Activated CD8-positive, alpha-beta memory T cell treated with anti-CD3 and anti-CD28 coated beads, Interleukin-2, amount 50 U/mL, for 48 hours (primary cell): ENCODE measurements around the gene CHODL.

Experiments used
- DNase-seq: peaks from one replicate; pipeline ENCODE4 v3.0.0-alpha.2; 2020

Gene CHODL, protein sequence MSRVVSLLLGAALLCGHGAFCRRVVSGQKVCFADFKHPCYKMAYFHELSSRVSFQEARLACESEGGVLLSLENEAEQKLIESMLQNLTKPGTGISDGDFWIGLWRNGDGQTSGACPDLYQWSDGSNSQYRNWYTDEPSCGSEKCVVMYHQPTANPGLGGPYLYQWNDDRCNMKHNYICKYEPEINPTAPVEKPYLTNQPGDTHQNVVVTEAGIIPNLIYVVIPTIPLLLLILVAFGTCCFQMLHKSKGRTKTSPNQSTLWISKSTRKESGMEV

DNA sequence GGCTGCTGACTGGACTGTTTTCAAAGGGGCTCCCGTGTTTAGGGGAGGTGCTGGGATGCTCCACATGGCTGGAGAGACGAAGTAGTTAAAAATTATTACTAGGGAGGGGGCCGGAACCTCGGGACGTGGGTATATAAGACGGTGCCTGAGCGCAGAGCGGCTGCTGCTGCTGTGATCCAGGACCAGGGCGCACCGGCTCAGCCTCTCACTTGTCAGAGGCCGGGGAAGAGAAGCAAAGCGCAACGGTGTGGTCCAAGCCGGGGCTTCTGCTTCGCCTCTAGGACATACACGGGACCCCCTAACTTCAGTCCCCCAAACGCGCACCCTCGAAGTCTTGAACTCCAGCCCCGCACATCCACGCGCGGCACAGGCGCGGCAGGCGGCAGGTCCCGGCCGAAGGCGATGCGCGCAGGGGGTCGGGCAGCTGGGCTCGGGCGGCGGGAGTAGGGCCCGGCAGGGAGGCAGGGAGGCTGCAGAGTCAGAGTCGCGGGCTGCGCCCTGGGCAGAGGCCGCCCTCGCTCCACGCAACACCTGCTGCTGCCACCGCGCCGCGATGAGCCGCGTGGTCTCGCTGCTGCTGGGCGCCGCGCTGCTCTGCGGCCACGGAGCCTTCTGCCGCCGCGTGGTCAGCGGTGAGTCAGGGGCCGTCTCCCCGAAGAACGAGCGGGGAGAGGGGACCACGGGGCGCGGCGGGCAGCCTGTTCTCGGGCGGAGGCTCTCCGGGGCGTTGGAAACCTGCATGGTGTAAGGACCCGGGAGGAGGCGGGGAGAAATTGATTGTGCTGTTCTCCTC, at the start of gene CHODL:
Gene CHODL, plus strand, starts transcription at position 163 of the 793 bp plus-strand sequence. Its CDS starts 391 bp downstream, at position 554.
- DNase-seq = no peak

DNA sequence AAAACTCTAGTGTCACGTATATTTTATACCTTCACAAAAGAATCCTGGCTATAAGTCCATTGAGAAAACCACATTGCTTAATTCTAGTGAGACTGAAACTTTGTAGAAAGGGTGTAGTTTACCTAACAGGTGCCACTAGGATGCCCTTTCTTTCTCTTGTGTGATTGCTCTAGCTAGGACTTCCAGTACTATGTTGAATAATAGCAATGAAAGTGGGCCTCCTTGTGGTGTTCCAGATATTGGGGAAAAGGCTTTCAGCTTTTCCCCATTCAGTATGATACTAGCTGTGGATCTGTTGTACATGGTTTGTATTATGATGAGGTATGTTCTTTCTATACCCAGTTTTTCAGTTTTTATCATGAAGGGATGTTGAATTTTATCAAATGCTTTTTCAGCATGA, 39.7 kb upstream of the CHODL start:
- no peak for DNase-seq

DNA sequence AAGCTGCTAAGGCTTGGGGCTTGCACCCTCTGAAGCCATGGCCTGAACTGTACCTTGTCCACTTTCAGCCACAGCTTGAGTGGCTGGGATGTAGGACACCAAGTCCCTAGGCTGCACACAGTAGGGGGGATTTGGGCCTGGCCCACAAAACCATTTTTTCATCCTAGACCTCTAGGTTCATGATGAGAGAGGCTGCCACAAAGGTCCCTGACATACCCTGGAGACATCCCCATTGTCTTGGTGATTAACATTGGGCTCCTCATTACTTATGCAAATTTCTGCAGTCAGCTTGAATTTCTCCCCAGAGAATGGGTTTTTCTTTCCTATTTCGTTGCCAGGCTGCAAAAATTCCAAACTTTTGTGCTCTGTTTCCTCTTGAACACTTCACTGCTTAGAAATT, 26.3 kb upstream of the CHODL start:
- DNase-seq = no peak

DNA sequence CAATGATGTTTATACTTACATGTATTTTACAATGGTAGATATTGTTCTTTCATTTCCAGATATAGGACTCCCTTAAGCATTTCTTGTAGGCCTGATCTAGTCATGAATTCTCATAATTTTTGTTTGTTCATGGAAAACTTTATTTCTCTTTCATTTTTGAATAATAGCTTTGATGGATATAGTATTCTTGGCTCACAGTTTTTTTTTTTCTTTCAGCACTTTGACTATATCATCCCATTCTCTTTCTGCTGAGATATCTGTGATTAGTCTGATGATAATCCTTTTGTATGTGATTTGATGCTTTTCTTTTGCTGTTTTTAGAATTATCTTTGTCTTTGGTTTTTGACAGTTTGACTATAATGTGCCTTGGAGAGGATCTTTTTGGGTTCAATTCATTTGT, 24.1 kb upstream of the CHODL start:
- no peak for DNase-seq

DNA sequence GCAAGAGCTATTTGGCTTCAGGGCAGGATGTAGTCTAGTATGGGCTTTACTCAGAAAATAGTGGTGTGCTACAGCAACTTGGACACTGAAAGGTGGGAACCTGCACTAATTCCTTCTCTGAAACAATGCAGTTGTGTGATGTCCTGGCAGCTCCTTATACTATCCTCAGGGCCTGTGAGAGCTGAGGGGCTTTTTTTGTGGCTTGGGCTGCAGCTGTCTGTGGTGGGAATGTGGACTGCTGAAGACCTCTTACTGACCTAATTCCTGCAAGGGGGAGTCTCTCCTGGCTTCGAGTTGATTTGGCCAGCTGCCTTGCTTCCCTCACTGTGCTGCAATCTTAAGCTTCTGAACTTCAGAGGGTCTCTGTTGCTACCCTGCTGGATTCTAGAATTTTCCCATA, 22.3 kb upstream of the CHODL start:
- no peak for DNase-seq

DNA sequence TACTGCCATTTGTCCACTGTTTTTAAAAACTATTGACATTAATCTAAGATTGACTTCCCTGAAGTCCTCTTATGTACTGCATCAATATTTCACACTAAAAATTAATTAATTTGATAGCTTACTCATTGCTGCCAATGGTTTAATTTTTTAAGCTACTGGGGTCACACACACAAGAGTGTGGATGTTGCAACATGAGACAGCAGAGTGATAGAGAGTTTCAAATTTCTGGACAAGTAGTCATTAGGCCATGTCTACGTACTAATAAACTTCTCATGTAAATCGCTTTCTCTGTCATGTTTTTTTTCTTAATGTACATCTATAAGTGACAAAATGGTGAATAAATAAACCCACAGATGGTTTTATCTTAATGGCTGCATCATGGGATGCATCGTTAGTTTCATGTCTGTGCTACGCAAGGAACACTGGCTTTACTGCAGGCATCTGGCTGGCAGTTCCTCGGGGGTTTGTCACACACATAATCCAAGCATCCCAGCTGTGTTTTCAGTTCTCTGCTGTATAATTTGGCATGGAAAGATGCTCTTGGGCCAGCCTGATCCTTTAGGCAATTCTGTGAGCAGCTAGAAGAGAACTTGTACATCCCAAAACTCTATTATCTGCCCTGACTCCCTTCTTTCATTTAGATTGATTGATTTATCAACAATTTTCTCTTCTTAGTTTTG, 16.4 kb upstream of the CHODL start:
- DNase-seq = no peak

DNA sequence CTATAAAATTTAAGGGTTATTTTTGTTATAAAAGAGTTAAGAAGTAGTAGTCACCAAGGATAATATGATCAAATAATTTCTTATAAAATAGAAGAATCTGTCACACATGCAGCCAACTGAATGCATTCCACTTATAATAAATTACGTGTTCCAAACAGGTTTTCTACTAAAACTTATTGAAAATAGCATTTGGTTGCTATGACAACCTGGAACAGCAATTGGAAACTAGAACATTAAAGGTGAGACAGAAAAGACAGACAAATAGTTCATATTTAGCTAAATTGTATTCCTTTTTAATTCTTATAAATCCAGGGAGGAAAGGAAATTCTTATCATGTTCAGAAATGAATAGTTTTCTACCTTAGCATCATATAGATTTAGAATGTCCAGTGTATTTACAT, 9.1 kb upstream of the CHODL start:
- no peak for DNase-seq

DNA sequence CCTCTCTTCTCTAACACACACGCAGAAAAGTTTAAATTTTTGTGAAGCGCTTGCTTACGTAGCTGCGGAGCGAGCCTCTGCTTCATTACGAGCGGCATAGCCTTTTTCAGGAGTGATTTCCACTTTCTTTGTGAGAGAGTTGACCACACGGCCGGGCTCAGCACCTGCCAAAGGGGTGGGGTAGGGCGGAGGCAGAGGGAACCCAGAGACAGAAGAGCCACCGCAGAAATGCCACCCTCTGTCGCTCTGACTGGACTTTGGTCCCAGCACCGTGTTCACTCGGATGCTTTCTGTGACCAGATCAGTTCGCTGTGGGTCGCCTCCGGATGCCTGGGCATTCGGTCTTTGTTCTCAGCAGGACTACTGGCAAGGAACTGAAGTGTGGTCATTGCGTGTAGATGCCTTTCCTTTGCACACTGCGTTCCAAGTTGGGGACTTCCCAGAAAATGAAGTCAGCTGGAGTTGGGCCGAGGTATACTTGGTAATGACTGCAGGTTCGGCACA, 883 bp downstream of the CHODL start:
- DNase-seq = no peak

DNA sequence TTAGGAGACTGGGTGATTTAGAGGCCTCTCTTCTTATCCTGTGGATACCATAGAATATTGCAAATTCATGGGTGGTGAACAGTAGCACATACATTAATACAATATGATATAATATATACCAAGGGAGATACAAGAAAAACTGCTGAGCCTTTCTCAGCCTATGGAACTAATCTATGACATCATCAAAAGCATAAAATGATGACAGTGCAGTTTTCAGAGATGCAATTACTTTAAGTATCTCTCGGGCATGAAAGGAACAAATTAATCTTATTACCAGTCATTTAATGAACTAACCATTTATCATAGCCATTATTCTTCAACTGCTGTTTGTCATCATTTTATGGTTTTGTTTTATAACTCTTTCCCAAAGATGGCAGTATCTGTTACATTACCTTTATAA, 3.5 kb downstream of the CHODL start:
- no peak for DNase-seq

DNA sequence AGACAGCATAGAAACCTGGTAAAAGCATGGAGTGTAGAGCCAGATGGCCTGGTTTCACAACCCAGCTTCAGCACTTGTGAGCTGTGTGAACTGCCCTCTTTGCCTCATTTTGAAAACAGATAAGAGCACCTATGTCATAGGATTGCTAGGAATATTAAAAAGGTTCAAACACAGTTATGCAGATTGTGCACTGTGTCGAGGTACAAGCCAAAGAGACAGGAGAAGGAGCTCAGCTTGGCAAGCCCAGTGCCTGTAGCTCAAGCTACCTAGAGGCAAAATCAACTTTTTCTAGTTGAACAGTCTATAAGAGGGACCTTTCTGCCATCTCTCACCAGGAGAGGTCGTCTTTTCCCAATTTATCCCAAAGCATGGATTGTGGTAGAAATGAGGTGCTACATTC, 5.0 kb downstream of the CHODL start:
- DNase-seq = no peak

DNA sequence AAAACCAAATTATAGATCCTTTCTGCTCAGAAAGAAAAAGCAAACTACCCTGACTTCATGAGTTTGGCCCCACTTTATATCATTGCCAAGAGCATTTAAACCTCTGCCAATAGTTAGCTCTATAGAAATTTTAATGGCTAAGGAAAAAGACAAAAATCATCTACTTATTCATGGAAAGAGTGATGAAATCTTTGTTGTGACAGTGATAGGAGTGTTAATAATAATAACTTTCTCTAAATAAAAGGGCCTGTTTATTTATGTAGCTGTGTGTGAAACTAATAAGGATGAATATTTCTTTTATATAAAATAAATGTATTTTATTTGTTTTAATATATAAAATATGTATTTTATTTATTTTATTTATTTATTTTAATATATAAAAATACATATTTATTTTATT, 6.4 kb downstream of the CHODL start:
- DNase-seq = no peak

DNA sequence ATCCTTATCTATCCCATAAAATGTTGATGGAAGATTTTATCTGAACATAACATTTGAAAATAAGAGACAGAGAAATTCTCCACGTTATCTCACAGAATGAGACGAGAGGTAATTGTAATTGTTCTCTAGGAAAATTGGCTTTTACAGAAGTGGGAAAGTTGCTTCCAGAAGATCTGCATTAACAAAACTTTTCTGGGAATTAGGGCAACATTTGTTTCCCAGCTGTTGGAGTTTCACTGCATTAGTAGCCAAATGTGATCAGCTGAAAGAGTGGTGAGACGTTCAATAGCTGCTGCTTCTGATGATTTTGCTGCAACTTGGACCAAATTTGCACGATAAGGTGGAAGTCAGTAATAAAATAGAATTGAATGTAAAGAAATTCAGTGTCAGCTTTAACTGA, 7.6 kb downstream of the CHODL start:
- no peak for DNase-seq

DNA sequence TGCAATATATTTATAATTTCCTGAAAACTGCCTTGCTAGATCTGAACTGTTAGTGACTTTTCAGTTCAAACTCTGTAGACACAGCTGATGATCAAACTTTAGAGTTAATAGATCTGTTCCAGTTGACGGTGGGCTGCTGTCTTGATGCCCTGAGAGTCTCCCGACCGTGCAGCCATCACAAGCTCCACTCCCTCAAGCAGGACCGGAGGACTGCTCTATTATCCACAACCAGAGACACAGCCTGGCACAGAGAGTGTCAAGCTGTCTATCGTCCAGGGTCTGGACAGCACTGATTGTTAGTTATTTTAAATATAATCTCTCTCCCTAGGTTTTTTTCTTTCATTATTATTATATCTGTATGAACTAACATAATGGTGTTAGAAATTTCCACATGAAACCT, 8.0 kb downstream of the CHODL start:
- no peak for DNase-seq

DNA sequence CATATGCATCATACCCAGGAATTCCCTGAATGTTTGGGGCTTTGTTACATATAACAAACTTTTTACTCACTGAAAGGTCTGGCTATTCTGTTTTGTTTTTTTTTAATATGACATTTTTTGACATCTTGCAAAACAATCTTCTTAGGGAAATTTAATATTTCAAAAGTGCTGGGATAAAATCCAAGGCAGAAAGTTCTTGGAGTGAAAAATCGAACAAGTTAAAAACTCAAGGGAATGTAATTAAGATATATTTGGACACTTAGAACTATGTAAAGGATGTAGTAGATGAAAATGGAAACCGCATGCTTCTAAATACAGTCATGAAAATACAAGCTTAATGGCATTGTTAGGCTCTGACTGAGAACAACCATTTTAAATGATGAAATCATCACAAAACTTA, 8.6 kb downstream of the CHODL start:
- no peak for DNase-seq

DNA sequence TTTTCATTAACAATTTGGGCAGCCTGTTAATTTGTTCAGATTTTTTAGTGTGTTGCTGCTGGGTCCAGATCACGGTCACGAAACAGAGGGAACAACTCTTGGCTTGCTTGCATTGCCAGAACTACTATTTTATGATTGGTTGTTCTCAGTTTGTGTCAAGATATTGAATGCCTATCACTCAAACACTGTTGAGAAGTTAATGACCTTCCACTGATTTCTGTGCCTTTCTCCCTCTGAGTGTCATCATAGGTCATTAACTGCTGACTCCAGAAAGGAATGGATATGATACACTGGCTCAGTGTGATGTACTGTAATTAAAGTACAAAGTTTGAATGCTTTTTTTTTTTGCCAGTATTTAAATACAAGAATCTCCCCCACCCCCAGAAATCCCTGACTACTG, 9.2 kb downstream of the CHODL start:
- DNase-seq = no peak

DNA sequence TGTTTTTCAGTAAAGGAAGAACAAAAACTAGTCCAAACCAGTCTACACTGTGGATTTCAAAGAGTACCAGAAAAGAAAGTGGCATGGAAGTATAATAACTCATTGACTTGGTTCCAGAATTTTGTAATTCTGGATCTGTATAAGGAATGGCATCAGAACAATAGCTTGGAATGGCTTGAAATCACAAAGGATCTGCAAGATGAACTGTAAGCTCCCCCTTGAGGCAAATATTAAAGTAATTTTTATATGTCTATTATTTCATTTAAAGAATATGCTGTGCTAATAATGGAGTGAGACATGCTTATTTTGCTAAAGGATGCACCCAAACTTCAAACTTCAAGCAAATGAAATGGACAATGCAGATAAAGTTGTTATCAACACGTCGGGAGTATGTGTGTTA, 21.3 kb downstream of the CHODL start:
- DNase-seq = no peak

DNA sequence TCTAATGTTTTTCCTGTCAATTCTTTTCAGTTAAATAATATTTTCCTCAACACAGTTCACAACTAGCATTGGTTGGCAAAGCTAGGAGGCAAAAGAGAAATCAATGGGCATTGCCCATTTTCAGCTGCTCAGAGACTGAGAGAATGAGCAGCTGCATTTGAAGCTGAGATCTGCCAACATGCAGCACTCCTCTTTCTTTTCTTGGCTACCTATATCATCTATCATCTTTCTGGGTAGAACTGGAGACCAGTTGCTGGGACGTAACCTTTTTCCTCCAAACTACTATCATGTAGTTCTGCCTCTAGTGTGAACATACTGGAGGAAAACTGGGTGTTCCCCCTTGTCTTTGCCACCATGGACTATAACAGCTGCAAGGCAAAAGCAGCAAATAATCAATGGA, 22.9 kb downstream of the CHODL start:
- DNase-seq = no peak

DNA sequence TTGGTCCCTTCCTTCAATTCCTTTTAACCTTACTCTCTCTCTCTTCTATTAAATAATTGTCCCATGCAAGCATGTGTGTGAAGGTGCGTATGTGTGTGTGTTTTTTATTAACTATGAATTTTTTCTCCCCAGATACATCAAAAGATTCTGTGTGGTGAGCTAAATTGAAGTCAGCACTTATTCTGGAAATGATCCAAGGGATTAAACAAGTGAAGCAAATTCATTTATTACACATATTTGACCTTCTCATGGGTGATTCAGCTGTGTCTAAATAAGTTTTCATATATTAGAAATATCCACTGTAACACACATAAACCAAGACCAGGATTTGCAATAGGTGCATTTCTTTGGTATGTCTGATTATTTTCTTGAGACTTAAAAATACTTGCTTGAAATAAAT, 24.3 kb downstream of the CHODL start:
- DNase-seq = no peak

DNA sequence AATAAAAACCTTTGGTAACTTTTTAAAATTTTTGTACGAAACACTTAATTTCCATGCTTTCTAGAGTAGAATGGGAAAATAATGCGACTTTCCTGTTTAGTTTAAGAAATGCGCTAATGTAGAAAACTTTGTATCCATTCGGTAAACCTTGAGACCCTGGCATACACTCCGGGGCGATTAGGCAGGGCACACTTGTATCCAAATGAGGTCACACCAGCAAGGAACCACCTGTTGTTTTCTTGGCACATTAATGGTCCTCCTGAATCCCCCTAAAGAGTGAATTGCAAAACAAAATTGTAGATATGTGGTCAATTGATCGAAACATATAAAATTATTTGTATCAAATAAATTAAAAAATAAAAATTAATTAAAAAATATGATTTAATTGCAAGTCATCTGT, 25.2 kb downstream of the CHODL start:
- DNase-seq = no peak

DNA sequence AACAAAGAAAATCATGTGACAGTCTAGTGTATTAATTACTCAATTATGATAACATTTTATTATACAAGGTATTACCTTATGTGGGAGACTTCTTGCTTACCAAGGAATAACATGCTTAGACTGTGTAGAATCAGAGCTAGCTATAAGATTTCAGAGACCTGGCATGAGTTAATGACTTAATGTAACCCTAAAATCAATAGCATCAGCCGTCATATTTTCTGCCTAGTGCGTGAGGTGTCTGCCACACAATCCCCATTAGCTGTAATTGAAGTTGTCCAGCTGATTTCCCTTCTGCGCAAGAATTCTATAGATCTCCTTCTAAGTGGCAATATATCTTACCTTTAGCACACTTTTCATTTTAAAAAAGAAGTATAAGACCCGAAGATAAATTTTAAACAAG, 28.8 kb downstream of the CHODL start:
- no peak for DNase-seq

DNA sequence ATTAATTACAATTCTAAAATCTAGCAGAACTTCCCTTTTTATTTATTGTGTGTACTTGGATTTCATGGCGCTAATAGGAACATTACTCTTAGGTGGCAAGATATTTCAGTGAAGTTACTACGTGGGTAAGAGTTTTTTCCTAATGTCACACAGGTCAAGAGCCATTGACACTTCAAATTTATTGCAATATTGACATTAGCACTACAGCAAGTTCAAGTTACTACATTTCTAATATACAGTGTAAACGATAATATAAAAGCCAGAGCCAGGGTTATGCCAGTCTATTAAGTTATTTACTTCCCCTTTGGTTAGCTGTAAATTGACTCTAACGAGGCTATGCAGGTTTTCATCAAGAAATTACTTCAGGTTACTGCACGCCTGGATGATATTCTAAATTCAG, 29.7 kb downstream of the CHODL start:
- DNase-seq = no peak

DNA sequence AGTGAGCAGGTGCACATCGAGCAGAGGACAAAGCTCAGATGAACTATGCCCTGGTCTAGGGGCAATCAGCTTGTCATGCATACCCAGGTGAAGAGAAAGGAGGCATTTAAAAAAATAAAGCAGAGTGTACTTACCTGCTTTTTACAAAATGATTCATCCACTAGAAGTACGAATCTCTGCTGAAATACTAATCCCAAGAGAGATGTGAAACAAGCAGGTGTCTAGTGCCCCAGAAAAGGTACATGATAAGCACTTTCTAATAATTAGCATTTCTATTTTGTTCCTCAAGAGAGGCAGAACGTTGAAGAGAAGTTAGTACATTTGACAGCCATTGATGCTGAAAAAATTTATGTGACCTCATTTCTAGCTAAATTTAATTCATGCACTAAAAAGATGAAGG, 31.1 kb downstream of the CHODL start:
- no peak for DNase-seq

DNA sequence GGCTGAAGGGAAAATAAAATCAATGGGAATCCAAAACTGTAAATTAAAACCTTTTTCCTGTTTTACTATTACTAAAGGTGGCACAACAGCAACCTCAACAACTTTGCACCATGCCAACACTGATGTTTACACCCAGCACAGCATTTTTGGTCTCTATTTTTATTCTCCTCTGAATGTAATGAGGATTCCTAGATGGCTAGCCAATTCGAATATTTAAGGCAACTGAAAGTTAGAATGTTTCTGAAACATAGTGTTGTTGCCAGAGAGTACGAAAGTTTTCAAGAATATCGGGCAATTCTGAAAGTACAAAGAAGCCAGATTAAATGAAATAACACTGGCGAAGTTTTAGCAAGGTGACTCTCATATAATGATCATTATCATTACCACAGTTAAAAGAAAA, 40.7 kb downstream of the CHODL start:
- DNase-seq = no peak

DNA sequence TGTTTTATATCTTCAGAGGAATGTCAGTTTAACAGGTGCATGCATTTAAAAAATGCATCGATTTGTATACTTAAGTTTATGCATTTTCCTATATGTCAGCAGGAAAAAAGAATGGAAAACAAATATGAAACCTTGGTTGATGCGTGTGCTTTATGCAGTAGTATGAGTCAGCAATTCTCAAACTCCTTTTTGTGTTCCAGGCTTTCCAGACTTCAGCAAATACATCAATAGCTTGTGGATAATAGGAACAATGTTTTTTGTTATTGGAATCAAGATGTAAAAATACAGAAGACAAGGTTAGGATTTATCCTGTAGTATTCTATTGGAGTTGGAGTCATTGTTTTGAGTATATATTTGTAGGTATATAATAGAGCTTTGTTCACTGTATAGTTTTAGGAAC, 45.2 kb downstream of the CHODL start:
- DNase-seq = no peak
